ENCODE data around the gene HES3. TPM values are rescaled to one million over a fixed set of nuclear protein-coding genes. Genes with fewer than 3 reads are reported as not detected.

HES3 gene
- polyA plus RNA-seq, 1 of the 3 experiments (the other 2 are of a cell fraction) = not detected

GRCh38 chr1:6278263-6278662 is 34.3 kb downstream of the HES3 start:
- Histone ChIP-seq H3F3A (replicated peaks; ENCODE audit: insufficient read depth) (no peaks in the 10 kb centered on the region), H3K4me3 (ENCODE audit: low read depth in 2 of 2, low read length in 1 of 2) (no peak overlapping the region), H4K20me1 (ENCODE audit: insufficient read depth) (no peaks in the 10 kb centered on the region; the same call in 1 of the 2 replicates), H3K79me2 (ENCODE audit: insufficient read depth) (no peaks in the 10 kb centered on the region), H3K9me3 (no peaks in the 10 kb centered on the region), H3K4me1 (ENCODE audit: control insufficient read depth in 1 of 2, insufficient read depth in 2 of 2, low read depth in 1 of 2, low read length in 1 of 2) (peaks cover 2 to 4% of the 10 kb centered on the region in 2 experiments; a peak in 2 of 4 replicates), H3K9me2 (no peaks in the 10 kb centered on the region), H3K27ac (ENCODE audit: low read depth in 2 of 2, low read length in 1 of 2) (no peak overlapping the region), H3K9ac (no peak overlapping the region), H3K36me3 (replicated peaks in 1 of 2; ENCODE audit: control insufficient read depth in 1 of 2, insufficient read depth in 2 of 2, low read length in 1 of 2) (peaks cover 0 to 6% of the 10 kb centered on the region in 2 experiments), H3K27me3 (ENCODE audit: insufficient read depth) (no peaks in the 10 kb centered on the region), H3K4me2 (no peak overlapping the region), H2AFZ (ENCODE audit: low read depth) (no peak overlapping the region)
- TF ChIP-seq NRF1 (IDR thresholded peaks at IDR 0.05; ENCODE audit: low read depth, low read length) = no peak
- TF ChIP-seq FOXJ3 (CRISPR knock-in tag; IDR thresholded peaks at IDR 0.05) = no peak
- TF ChIP-seq REST (IDR thresholded peaks at IDR 0.05; ENCODE audit: low read depth, low read length) = no peak
- no peak for TF ChIP-seq RCOR1 (IDR thresholded peaks at IDR 0.05; ENCODE audit: low read length)
- TF ChIP-seq JUND (IDR thresholded peaks at IDR 0.05) = no peak
- TF ChIP-seq, protein P1, sequence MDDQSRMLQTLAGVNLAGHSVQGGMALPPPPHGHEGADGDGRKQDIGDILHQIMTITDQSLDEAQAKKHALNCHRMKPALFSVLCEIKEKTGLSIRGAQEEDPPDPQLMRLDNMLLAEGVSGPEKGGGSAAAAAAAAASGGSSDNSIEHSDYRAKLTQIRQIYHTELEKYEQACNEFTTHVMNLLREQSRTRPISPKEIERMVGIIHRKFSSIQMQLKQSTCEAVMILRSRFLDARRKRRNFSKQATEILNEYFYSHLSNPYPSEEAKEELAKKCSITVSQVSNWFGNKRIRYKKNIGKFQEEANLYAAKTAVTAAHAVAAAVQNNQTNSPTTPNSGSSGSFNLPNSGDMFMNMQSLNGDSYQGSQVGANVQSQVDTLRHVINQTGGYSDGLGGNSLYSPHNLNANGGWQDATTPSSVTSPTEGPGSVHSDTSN (IDR thresholded peaks at IDR 0.05) = no peak
- no peak for TF ChIP-seq IRF3 (IDR thresholded peaks at IDR 0.05; ENCODE audit: low read depth, low read length)
- TF ChIP-seq FOXM1 (IDR thresholded peaks at IDR 0.05; ENCODE audit: low read depth) = no peak
- TF ChIP-seq MAX (IDR thresholded peaks at IDR 0.05; ENCODE audit: low read depth) = no peak
- TF ChIP-seq ELF1 (IDR thresholded peaks at IDR 0.05) = no peak
- TF ChIP-seq YY1 (IDR thresholded peaks at IDR 0.05; ENCODE audit: low read depth) = no peak
- no peak for TF ChIP-seq FOSL2 (IDR thresholded peaks at IDR 0.05; ENCODE audit: borderline replicate concordance, low read depth)
- TF ChIP-seq, protein P2, sequence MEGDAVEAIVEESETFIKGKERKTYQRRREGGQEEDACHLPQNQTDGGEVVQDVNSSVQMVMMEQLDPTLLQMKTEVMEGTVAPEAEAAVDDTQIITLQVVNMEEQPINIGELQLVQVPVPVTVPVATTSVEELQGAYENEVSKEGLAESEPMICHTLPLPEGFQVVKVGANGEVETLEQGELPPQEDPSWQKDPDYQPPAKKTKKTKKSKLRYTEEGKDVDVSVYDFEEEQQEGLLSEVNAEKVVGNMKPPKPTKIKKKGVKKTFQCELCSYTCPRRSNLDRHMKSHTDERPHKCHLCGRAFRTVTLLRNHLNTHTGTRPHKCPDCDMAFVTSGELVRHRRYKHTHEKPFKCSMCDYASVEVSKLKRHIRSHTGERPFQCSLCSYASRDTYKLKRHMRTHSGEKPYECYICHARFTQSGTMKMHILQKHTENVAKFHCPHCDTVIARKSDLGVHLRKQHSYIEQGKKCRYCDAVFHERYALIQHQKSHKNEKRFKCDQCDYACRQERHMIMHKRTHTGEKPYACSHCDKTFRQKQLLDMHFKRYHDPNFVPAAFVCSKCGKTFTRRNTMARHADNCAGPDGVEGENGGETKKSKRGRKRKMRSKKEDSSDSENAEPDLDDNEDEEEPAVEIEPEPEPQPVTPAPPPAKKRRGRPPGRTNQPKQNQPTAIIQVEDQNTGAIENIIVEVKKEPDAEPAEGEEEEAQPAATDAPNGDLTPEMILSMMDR (IDR thresholded peaks at IDR 0.05) = no peak
- TF ChIP-seq EZH2phosphoT487 (IDR thresholded peaks at IDR 0.05; ENCODE audit: borderline replicate concordance, low read depth) = no peak
- no peak for TF ChIP-seq RFX5 (IDR thresholded peaks at IDR 0.05; ENCODE audit: low read length)
- no peak for TF ChIP-seq NFIC (IDR thresholded peaks at IDR 0.05; ENCODE audit: borderline replicate concordance)
- DNase-seq = no peak
- ChIA-PET POLR2A (no interaction called here), CTCF (interaction anchor here (0.6 to 5.5 kb wide), 4 partner anchors 32 to 139 kb away, joined by 3 to 32 read pairs (median 3); no protein-coding TSS in a partner anchor)
- WGBS (ENCODE audit: low lambda C conversion rate) = 97% methylated on average over 9 of the region's 9 CpGs
